Neural cell (in vitro differentiated cells): ENCODE results near the gene TUBAL3.

Source experiments
- EZH2 ChIP-seq: fragments of 200-600, 300-800 bp; shearing (Covaris generic), sonication (generic); IDR thresholded peaks from 2 replicates; pipeline ENCODE4 v1.6.1; 2014; ENCODE audit warnings: antibody characterized with exemption, low read length, borderline replicate concordance, mild to moderate bottlenecking; ENCODE audit not compliant: insufficient read depth, poor library complexity, severe bottlenecking
- POLR2AphosphoS5 ChIP-seq: IDR thresholded peaks from 2 replicates; pipeline ENCODE4 v1.6.1; 2012
- TF ChIP-seq, protein P1 (sequence below): fragments of 450-650 bp; IDR thresholded peaks from 2 replicates; pipeline ENCODE4 v1.5.1; 2014; ENCODE audit warnings: antibody characterized with exemption, mild to moderate bottlenecking, moderate library complexity; ENCODE audit not compliant: poor library complexity, severe bottlenecking

DNA sequence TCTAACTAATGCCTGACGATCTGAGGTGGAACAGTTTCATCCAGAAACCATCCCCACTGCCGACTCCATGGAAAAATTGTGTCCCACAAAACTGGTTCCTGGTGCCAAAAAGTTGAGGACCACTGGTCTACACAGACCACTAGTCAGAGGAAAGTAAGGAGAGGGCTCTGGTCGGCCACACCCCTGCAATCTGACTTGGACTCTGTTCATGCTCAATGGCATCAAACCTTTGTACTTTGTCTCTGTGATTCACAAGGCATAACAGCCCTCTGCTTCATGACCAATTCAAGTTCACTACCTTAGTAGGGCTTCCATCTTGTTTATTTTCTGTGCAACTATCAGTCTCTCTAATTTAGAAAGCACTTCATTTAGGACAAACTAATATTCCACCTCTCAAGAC, 1.8 kb downstream of the TUBAL3 start:
- TF ChIP-seq, protein P1, sequence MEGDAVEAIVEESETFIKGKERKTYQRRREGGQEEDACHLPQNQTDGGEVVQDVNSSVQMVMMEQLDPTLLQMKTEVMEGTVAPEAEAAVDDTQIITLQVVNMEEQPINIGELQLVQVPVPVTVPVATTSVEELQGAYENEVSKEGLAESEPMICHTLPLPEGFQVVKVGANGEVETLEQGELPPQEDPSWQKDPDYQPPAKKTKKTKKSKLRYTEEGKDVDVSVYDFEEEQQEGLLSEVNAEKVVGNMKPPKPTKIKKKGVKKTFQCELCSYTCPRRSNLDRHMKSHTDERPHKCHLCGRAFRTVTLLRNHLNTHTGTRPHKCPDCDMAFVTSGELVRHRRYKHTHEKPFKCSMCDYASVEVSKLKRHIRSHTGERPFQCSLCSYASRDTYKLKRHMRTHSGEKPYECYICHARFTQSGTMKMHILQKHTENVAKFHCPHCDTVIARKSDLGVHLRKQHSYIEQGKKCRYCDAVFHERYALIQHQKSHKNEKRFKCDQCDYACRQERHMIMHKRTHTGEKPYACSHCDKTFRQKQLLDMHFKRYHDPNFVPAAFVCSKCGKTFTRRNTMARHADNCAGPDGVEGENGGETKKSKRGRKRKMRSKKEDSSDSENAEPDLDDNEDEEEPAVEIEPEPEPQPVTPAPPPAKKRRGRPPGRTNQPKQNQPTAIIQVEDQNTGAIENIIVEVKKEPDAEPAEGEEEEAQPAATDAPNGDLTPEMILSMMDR = no peak
- no peak for TF ChIP-seq EZH2
- no peak for TF ChIP-seq POLR2AphosphoS5
